HG03565 (cell line): ENCODE data around the gene RFXAP.
A peak's percentile ranks its signal among the peaks of the same experiment; 100 is the strongest.

Experiments
- ATAC-seq: cut with Tn5 transposase; IDR thresholded peaks from one replicate; pipeline ENCODE4 v1.9.1; 2021; ENCODE audit warnings: mild to moderate bottlenecking, moderate library complexity; ENCODE audit not compliant: unreplicated experiment

RFXAP gene

DNA sequence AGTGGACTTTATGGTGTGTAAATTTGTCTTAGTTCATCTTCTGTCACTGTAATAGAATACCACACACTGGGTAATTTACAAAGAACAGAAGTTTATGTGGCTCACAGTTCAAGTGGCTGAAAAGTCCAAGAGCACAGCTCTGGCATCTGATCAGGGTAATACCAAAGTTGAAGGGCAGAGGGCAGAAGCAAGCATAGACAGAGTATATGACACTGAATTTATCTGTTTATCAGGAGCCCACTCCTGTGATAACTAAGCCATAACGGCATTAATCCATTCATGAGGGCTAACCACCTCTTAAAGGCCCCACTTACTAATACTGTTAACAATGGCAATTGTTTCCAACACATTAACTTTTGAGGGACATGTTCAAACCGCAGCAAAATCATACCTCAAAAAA is 4.0 kb upstream of the RFXAP start:
- ATAC-seq = no peak

DNA sequence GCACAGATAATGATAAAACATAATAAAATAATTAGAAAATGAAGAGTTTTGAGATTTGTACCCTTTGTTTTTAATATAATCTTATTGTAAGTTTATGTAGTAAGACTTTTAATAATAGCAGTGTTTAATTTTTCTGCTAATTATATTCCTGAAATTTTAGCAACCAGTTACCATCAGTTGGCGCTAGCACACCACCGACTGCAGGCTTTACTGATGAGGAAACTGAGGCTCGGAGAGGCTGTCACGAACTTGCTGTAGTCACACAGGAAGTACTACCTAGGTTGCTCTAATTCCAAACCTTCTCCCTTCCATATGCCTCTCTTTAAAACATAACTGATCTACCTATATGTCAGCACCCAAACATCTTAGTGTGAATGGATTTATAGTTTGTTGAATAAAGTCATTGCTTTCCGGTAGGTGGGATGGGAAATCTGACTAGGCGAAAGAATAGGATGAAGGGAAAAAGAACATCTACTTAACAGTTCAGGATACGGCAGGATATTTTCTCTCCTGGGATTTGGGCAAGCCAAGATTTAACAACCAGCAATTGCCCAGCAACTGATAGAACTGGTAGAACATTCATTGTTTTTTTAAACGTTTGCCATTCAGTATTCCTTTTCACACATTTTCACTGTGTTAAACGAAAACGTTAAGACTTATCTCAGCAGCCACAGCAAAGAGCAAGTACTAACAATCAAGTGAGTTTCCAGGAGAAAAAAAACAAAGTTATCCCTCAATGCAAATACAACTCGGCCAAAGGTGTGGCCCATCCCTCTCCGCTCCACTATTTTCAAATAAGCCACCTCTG is 822 bp upstream of the RFXAP start:
- no peak for ATAC-seq

DNA sequence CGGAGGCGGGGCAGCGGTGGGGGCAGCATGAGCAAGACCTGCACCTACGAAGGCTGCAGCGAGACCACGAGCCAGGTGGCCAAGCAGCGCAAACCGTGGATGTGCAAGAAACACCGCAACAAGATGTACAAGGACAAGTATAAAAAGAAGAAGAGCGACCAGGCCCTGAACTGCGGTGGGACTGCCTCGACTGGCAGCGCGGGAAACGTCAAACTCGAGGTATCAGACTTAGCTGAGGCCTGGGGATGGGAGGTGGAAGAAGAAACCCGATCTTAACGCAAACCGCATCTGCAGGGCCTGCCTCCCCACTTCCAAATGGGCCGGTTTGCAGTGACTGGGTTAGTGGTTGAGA is 693 bp downstream of the RFXAP start:
- peak; percentile 2 for ATAC-seq

DNA sequence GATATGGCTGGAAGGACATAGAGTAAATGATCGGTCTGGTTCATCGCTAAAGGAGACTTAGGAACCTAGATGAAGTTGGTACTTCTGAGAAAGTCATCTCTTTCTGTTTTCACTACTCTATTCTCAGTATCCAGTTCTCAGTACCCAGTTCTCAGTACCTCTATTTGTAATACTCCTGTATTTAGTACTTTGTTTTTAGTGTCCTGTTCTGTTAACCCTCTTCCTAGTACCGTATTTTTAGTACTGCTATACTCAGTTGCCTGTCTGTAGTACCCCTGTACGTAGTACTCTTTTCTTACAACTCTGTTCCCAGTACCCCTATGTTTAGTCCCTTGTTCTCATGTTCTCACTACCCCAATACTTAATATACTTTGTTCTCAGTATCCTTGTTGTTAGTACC is 1.2 kb downstream of the RFXAP start:
- peak; percentile 42 for ATAC-seq

DNA sequence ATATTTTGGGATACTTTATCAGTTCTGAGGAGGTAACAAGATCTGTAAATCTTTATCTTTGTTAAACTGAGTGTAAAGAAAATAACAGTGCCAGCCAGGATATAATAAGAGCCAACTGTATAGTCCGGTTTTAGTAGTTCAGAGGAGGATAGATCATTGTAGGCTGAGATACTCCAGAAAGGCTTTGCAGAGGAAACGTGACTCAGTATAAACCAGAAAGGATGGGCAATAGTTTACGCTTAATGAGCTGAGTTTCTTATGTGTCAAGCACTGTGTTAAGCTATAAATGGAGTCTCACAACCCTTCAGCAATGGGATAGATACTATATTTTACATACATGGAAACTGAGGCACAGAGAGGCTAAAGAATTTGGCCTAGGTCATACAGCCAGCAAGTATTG is 3.8 kb downstream of the RFXAP start:
- no peak for ATAC-seq

DNA sequence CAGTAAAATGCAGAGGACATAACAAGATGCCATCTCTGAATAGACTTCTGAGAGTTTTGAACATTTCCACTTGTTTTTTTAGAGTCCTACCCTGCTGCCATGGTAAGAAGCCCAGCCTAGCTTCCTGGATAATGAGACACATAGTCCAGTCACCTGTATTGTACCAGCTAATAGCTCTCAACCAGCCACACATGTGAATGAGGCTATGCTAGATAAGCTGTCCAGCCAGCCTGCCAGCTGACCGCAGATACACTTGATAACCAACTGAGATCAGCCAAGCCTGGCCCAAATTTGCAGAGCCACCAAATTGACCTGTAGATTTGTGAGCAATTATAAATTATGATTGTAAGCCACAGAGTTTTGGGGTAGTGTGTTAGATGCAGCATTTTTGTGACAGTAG is 10.7 kb downstream of the RFXAP start:
- no peak for ATAC-seq

DNA sequence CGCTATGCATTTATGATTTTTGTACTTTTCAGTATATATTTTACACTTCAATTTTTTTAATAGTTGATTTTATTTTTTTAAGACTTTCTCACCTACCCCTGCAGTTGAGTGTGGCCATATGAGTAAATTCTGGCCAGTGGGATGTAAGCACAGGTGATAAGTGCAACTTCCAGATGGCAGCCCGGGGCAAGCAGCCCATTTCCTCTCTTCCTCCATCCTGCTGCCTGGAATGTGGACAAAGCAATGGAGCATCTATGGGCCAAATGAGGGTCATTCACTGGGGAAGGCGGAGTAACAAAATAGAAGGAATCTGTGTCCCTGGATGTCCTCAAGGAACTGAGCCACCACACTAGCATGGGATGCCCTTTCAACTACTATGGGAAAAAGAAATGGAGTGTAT is 12.3 kb downstream of the RFXAP start:
- ATAC-seq = no peak

DNA sequence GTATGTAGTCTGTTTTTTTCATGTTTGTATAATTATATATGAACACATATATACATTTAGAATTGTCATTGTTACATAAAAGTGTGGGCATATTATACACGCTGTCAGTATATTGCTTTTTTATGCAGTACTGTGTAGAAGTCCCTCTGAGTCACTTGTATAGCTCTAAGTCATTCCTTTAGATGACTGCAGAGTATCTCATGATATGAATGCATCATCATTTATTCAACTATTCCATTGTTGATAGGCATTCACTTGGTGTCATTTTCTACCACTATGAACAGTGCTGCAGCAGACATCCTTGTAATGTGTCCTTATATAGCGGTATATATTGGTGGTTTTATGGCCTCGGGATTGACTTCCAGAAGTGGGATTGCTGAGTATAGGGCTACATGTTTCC is 15.3 kb downstream of the RFXAP start:
- ATAC-seq = no peak

DNA sequence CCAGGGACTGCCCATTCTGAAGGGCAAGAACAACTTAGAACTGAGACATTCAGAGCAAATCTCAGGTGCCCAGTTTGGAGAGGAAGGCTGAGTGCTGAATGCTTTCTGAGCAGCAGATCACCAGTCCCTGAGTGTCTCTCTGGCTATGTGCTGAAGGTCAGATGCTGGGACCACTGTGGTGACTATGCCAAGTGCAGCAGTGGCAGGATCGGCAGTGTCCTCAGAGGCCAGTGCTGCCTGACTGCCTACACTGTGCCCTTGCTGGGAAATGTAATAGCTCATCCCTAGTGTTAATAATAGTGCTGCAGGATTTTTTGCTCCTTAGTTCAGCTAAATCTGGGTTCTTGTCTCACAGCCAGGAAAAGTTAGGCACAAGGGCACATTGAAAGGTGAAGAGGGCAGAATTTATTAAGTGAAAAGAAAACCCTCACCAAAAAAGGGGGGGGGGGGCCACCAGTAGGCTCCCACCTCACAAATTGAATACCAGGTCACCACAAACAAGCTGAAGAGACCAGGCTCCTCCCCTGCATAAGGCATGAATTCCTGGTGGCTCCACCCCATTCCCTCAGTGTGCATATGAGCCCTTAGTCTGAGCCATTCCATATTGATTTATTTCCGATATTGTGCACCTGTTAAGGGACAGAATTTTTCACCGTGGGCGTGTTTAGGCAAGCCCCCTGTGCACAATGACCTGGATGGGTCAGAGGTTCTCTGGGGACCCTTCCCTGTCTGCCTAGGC is 18.5 kb downstream of the RFXAP start:
- no peak for ATAC-seq

DNA sequence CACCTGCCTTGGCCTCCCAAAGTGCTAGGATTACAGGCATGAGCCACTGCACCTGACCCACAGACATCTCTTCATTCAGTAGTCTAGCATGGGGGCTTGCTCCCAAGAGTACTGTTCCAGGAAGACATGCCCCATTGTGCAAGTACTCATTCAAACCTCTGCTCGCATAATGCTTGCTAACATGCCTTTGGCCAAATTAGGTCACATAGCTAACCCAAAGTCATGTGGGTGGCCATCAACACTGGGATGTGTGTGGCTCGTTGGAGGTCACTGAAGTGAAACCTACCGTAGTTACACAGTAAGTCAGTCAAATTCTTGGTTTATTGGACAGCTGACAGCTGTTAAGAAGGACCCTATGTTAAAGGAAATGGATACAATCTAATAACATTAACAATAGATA is 20.3 kb downstream of the RFXAP start:
- ATAC-seq = no peak

DNA sequence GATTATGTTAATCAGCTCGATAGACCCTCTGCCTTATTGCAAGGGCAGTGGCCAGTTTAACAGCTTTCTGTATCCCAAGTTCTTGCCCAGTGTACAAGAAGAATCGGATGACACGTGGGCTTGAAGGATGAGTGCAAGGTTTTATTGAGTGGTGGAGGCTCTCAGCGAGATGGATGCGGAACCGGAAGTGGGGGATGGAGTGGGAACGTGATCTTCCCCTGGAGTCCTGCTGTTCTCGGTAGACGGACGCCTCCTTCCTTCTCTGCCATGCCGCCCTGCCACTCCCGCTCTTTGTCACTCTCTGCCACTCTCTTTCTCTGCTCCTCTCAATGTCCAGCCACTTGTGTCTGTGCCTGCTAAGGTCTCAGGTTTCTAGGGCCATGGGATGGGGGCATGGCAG is 21.0 kb downstream of the RFXAP start:
- ATAC-seq = no peak

DNA sequence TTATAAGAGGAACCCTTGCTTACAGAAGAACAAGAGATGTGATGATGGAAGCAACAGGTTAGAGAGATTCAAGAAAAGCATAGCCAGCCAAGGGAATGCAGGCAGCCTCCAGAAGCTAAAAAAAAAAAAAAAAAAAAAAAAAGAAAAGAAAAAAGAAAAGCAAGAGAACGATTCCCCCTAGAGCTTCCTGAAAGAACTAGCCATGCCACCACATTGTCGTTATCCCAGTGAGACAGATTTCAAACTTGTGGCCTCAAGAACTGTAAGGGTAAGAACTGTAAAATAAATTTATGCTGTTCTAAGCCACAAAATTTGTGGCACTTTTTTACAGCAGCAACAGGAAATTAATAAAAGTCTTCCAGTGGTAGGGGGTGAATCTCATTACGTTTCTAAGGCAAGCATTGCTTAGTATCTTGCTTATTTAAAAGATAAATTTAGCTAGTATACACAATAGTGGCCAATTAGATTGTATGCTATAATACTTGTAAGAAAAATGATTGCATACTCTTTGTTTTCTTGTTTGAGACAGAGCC is 21.8 kb downstream of the RFXAP start:
- no peak for ATAC-seq

DNA sequence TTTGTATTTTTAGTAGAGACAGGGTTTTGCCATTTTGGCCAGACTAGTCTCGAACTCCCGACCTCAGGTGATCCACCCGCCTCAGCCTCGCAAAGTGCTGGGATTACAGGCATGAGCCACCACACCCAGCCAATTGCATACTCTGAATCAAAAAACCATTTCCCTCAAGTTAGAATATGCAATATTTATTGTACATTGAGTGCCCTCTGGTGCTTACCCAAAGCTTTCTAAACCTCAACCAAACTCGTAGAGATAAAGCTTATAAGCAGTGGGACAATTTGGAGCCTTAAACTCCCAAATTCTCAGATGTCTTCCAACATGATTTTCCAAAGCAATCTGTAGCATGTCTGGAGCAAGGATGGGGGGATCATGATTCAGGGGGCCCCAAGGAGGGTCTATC is 22.4 kb downstream of the RFXAP start:
- ATAC-seq = no peak

DNA sequence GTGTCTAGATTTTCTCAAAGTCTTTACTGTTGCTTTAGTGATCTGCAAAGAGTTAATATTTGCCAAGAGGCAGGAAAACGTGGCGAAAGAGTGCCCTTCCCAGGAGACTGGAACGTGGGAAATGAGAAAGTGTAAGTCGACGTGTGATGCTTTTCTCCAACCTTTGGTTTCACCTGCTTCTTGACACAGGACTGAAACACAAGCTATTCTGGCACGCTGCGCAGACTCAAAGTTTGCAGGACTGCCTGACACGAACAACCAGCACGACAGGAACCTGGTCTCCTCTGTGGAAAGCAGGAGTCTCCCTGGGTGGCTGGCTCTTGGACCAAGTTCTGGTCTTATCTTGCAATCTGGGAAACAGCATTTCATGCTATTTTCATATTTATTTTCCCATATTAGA is 28.6 kb downstream of the RFXAP start:
- no peak for ATAC-seq

DNA sequence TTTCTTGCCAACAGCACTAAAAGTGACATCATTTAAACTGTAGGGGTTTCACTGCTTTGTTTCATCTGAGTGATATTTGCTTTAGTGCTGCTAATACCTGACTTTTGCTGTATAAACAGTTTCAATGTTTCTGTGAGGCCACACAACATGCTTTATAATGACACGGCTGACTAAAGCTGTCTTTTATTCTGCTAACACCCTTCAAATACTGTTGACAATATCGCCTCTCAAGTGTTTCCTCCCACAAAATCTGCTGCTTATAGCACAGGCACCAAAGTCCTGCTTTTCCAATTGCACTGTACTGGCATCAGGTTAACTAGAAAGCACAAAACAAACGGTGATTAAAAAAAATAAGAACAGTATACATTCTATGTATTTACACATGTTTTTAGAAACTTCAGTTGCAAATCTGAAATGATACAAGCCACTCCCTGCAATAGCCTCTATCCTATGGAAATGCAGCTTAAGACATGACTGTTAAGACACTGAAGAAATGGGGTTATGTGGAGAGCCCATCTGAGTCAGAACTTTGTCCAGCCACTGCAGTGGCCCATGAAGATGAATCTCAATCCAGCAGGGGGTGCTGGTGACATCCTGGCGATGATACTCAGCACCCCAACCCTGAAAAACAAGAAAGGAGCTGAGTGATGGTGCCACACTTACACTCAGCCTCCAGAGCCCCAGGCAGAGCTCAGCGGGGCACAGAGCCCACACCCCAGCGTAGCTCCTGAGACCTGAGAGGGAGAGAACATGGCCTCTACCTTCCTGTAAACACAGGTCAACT is 29.4 kb downstream of the RFXAP start:
- no peak for ATAC-seq

DNA sequence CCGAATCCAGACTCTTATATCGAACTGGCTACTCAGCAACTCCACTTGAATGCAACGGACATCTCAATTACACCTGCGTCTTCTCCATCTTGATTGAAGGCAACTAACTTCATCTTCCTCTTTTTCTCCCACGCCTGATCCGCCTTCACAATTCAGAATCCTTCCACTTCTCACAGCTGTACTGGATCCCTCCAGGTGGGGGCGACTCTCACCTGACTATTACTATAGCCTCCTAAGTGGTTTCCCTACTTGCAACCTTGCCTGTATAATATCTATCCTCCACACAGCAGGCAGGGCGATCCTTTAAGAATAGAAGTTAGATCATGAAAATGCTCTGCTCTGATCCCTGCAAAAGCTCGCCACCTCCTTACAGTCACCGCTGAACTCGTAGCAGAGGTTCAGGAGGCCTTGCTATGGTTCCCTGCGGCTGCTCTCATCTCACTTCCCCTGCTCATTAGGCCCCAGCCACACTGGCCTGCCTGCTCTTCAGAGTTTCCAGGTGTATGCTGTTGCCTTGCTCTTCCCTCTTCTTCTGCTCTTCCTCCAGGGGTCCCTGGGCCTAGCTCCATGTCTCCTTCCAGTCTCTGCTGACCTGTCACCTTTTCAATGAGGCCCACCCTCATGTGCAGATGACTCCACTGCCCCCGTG is 31.9 kb downstream of the RFXAP start:
- no peak for ATAC-seq

DNA sequence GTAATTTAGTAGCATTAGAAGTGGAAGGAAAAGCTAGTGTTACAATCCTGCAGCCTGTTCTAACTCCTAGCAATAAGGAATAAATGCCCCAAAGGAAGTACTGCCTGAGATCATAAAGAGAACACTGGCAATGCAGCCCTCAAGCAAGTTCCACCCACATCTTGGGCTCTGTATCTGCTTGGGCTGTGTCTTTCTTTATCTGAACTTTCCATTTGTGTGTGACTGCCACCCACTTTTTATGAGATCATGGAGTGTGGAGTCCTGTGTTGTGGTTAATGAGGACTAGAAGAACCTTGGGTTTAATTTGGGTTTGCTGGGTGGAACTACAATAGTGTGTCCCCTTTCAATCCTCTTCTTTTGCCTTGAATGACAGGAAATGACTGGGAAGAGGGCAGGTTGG is 38.2 kb downstream of the RFXAP start:
- no peak for ATAC-seq

DNA sequence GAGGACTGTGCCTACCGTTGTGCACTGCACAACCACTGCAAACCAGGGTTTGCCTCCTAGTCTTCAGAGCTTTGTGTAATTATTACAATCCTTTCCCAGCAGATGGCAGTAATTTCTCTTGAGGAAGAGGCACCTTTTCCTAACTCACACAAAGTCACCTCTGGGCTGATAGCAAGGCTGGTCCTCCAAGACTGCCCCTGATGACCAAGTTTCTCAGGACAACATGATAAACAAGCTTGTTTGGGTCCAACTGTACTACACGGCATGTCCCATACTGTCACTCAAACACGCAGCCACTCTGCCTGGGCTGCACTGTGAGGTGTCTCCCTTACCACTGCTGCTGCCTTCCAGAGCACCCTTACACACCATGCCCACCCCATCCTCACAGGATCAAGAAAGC is 39.3 kb downstream of the RFXAP start:
- ATAC-seq = peak; percentile 90

DNA sequence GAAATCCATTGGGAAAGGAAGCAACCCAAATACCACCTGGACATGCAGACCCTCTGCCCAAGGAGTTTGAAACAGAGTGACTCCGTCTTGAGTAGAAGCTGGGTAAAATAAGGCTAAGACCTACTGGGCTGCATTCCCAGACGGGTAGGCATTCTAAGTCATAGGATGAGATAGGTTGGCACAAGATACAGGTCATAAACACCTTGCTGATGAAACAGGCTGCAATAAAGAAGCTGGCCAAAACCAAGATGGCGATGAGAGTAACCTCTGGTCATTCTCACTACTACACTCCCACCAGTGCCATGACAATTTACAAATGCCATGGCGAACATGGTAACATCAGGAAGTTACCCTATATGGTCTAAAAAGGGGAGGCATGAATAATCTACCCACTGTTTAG is 40.2 kb downstream of the RFXAP start:
- ATAC-seq = no peak

DNA sequence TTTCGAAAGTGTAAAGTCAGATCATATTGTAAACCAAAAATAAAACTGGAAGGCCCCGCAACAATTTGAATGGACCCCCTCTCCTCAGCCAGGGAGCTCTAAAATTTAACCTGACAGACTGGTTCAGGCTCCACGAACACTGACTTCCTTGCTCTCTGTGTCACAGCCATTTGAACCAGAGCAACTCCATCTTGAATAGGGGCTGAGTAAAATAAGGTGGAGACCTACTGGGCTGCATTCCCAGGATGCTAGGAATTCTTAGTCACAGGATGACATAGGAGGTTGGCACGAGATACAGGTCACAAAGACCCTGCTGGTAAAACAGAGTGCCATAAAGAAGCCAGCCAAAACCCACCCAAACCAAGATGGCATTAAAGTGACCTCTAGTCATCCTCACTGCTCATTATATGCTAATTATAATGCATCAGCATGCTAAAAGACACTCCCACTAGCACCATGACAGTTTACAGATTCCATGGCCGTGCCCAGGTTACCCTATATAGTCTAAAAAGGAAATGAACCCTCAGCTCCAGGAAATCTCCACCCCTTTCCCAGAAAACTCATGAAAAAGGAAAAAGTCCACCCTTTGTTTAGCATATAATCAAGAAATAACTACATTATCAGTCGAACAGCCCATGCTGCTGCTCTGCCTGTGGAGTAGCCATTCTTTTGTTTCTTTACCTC is 43.1 kb downstream of the RFXAP start:
- no peak for ATAC-seq

DNA sequence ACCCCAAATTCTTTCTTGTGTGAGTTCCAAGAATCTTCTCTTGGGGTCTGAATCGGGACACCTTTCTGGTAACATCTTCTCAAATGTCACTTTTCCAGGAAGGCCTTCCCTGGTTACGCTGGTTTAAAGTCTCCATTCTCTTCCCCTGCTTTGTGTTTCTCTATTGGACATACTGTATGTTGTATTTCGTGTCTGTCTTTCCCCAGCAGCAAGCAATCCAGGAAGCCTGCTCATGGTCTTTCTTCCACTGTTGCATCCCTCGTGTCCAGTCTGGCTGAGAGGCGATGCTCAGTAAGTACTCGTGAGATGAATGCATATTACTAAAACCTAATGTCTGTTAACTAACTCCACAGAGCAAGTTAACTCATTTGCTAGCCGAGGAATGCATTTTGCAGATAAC is 43.7 kb downstream of the RFXAP start:
- no peak for ATAC-seq
